HFF-Myc (cell line): Measurements from ENCODE around the gene PRDM10.
A peak's percentile ranks its signal among the peaks of the same experiment; 100 is the strongest.

Experiments
- DNase-seq: peaks from one replicate; pipeline ENCODE4 v3.0.0-alpha.2; 2011; ENCODE audit warnings: low read depth; ENCODE audit errors: extremely low read depth
- H3K4me3 ChIP-seq: replicated peaks from 2 replicates; pipeline ENCODE4 v1.5.1; 2011; ENCODE audit warnings: low read depth, mild to moderate bottlenecking, control low read depth, low read length
- TF ChIP-seq, protein P1 (sequence below): IDR thresholded peaks from 2 replicates; pipeline ENCODE4 v1.5.1; 2012; ENCODE audit warnings: mild to moderate bottlenecking, low read depth, low read length, control low read depth; ENCODE audit errors: missing control alignments

Gene PRDM10, protein sequence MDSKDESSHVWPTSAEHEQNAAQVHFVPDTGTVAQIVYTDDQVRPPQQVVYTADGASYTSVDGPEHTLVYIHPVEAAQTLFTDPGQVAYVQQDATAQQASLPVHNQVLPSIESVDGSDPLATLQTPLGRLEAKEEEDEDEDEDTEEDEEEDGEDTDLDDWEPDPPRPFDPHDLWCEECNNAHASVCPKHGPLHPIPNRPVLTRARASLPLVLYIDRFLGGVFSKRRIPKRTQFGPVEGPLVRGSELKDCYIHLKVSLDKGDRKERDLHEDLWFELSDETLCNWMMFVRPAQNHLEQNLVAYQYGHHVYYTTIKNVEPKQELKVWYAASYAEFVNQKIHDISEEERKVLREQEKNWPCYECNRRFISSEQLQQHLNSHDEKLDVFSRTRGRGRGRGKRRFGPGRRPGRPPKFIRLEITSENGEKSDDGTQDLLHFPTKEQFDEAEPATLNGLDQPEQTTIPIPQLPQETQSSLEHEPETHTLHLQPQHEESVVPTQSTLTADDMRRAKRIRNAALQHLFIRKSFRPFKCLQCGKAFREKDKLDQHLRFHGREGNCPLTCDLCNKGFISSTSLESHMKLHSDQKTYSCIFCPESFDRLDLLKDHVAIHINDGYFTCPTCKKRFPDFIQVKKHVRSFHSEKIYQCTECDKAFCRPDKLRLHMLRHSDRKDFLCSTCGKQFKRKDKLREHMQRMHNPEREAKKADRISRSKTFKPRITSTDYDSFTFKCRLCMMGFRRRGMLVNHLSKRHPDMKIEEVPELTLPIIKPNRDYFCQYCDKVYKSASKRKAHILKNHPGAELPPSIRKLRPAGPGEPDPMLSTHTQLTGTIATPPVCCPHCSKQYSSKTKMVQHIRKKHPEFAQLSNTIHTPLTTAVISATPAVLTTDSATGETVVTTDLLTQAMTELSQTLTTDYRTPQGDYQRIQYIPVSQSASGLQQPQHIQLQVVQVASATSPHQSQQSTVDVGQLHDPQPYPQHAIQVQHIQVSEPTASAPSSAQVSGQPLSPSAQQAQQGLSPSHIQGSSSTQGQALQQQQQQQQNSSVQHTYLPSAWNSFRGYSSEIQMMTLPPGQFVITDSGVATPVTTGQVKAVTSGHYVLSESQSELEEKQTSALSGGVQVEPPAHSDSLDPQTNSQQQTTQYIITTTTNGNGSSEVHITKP

DNA sequence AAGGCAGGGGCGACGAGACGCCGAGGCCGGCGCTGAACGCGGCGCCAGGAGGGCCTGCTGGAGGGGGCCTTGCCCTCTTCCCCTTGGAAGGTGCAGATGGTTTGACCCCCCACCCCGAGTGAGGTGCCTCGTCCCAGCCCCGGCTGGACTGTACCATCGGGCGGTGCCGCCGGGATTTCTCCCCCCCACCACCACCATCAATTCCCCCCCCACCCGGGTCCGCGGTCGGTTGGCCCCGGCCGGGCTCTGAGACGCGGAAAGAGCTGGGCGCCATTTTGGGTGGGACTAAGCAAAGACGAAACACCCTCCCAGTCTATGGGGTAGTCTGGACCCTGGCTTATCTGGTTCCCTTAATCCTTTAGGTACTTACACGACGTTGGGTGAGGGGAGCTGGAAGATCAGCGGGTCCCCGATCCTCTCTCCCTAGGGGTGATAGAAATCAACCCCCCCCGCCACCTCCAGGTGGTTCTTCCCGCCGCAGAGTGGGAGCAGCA is at the start of gene PRDM10:
TSS of gene PRDM10 (minus strand) at position 484 of the 494 bp plus-strand sequence. CDS start 41,871 bp downstream, outside the sequence.
- no peak for DNase-seq
- TF ChIP-seq, protein P1, sequence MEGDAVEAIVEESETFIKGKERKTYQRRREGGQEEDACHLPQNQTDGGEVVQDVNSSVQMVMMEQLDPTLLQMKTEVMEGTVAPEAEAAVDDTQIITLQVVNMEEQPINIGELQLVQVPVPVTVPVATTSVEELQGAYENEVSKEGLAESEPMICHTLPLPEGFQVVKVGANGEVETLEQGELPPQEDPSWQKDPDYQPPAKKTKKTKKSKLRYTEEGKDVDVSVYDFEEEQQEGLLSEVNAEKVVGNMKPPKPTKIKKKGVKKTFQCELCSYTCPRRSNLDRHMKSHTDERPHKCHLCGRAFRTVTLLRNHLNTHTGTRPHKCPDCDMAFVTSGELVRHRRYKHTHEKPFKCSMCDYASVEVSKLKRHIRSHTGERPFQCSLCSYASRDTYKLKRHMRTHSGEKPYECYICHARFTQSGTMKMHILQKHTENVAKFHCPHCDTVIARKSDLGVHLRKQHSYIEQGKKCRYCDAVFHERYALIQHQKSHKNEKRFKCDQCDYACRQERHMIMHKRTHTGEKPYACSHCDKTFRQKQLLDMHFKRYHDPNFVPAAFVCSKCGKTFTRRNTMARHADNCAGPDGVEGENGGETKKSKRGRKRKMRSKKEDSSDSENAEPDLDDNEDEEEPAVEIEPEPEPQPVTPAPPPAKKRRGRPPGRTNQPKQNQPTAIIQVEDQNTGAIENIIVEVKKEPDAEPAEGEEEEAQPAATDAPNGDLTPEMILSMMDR, result no peak
- peak within 1 kb of the TSS; percentile 74 for H3K4me3 ChIP-seq

DNA sequence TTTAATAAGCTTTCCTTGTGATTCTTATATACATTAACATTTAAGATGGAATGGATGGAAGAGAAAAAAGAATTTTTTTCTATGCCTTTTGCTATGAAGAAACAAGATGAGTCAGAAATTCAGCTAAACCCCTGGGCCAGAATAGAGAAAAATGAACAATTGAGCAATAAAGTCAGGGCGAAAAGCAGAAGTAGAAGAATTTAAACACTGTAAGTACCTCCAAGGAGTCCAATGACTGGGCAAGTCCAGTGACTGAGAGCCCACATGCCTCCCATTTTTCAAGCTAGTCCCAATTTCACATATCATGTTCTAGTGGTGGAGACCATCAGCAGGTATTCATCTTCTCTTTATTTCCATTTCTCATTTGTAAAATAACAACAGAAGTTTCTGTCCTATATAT is 48.4 kb upstream of the PRDM10 start:
- no peak for DNase-seq
- TF ChIP-seq, protein P1, result no peak
- no peak overlapping the region for H3K4me3 ChIP-seq

DNA sequence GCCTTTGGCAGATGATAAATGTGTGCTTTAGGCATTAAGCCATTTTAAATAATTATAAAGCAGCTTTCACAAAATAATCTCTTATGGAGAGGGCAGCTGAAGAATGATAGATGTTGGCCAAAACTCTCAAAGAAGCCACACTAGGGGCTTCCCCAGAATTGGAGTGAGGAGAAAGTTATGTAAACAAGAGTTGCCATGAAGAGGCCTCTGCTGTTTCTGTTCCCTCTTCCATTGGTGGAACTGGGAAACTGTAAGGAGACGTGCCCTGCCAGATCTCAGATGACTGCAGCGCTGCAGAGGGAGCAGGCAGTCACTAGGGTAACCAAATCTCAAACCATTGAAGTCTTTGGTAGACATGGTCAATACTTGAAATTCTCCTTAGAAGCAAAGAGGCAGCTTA is 47.6 kb upstream of the PRDM10 start:
- TF ChIP-seq, protein P1, result no peak
- no peak overlapping the region for H3K4me3 ChIP-seq
- no peak for DNase-seq

DNA sequence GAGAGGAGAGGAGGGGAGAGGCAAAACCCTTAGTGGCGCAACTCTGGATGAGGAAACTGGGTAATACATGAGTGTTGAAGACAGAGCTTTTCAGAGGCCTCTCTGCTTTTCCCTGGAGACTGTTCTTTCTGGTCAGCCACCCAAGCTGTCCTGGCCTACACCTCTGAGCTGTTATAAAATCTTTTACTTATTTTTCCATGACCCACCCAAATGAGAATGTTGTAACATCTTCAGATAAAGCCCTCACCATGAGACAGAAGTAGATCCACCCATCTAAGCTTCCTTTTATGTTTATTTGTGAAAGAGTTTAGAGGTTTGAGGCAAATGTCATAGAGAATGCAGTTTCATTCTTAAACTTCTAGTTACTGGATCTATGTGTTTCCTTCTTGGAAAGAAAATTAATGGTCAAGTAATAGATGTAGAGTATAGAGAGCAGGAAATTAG is 46.7 kb upstream of the PRDM10 start:
- TF ChIP-seq, protein P1, result no peak
- no peak for DNase-seq
- no peak overlapping the region for H3K4me3 ChIP-seq

DNA sequence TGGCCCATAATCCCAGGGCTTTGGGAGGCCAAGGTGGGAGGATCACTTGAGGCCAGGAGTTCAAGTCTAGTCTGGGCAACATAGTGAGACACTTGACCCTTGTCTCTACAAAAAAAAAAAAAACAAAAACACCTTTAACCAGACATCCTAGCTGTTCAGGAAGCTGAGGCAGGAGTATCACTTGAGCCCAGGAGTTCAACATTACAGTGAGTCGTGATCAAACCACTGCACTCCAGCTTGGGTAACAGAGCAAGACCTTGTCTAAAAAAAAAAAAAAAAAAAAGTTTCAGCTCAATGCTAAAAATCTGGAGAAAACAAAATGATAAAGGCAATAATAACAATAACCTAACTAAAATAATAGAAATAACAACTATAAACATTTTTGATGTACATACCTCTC is 44.5 kb upstream of the PRDM10 start:
- TF ChIP-seq, protein P1, result no peak
- no peak for DNase-seq

DNA sequence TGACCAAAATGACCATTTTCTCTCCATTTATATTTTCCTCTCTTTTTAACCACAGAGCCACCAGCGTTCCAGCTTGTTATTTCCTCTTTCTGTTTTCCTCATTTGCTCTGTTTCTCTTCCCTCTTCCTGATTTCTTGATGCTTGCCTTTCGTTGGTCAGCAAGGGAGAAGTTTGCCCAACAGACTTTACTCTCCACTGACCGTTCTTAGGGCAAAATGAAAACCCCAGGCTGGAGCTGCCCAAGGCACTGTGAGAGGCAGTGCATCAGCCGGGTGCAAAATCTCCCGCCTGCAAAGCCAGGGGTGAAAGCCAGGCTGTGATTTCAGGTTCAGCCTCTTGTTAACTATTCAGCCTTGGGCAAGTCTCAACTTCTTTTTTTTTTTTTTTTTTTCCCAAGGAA is 40.9 kb upstream of the PRDM10 start:
- no peak for DNase-seq
- no peak overlapping the region for H3K4me3 ChIP-seq
- TF ChIP-seq, protein P1, result no peak

More for the DNA sequence above, 44.5 kb upstream of the PRDM10 start:
- no peak overlapping the region for H3K4me3 ChIP-seq
